ENCODE measurements around the gene ATCAY.

The ATCAY gene

GRCh38 chr19:3880471-3881271, at the start of gene ATCAY:
Gene ATCAY (plus strand): TSS chr19:3880685. CDS start chr19:3885768, 5,083 bp downstream.
- DNase-seq = no peak

GRCh38 chr19:3831601-3832000, 48.9 kb upstream of the ATCAY start:
- no peak for DNase-seq

- no peak for DNase-seq
Observed at GRCh38 chr19:3832001-3832400, 48.5 kb upstream of the ATCAY start.

GRCh38 chr19:3833578-3834348, 46.7 kb upstream of the ATCAY start:
- DNase-seq = no peak

- no peak for DNase-seq
Observed at GRCh38 chr19:3834349-3835054, 46.0 kb upstream of the ATCAY start.

GRCh38 chr19:3835055-3835435, 45.4 kb upstream of the ATCAY start:
- no peak for DNase-seq

GRCh38 chr19:3836887-3837286, 43.6 kb upstream of the ATCAY start:
- DNase-seq = no peak

GRCh38 chr19:3837332-3837731, 43.2 kb upstream of the ATCAY start:
- DNase-seq = no peak

- no peak for DNase-seq
Observed at GRCh38 chr19:3837922-3838321, 42.6 kb upstream of the ATCAY start.

- DNase-seq = no peak
Observed at GRCh38 chr19:3838661-3839060, 41.8 kb upstream of the ATCAY start.

GRCh38 chr19:3839941-3840340, 40.5 kb upstream of the ATCAY start:
- no peak for DNase-seq

GRCh38 chr19:3840804-3841203, 39.7 kb upstream of the ATCAY start:
- DNase-seq = no peak

- no peak for DNase-seq
Observed at GRCh38 chr19:3842948-3843347, 37.5 kb upstream of the ATCAY start.

GRCh38 chr19:3844596-3844995, 35.9 kb upstream of the ATCAY start:
- no peak for DNase-seq

- peak; percentile 13 for DNase-seq
Observed at GRCh38 chr19:3849092-3849491, 31.4 kb upstream of the ATCAY start.

- no peak for DNase-seq
Observed at GRCh38 chr19:3849787-3850186, 30.7 kb upstream of the ATCAY start.

- no peak for DNase-seq
Observed at GRCh38 chr19:3850320-3850972, 30.0 kb upstream of the ATCAY start.

- DNase-seq = no peak
Observed at GRCh38 chr19:3851254-3852176, 29.0 kb upstream of the ATCAY start.

GRCh38 chr19:3852177-3852511, 28.3 kb upstream of the ATCAY start:
- DNase-seq = no peak

- peak; percentile 59 for DNase-seq
Observed at GRCh38 chr19:3852614-3853254, 27.8 kb upstream of the ATCAY start.

- no peak for DNase-seq
Observed at GRCh38 chr19:3855320-3855719, 25.2 kb upstream of the ATCAY start.

Measured in HCEC 1CT (cell line).